NCI-H2196 treated with DMSO at 0.1 percent for 48 hours (cell line): Measurements from ENCODE around the gene B3GNT3.
"Not testable (repeated sequence)": the region's sequence is repeated elsewhere in the genome, so short reads cannot be mapped to it uniquely, and the experiment has no call there.

Experiments
- DNase-seq: peaks from one replicate; lab custom pipeline; 2025; ENCODE audit not compliant: unreplicated experiment; lab: John Stamatoyannopoulos, UW

B3GNT3 gene

DNA sequence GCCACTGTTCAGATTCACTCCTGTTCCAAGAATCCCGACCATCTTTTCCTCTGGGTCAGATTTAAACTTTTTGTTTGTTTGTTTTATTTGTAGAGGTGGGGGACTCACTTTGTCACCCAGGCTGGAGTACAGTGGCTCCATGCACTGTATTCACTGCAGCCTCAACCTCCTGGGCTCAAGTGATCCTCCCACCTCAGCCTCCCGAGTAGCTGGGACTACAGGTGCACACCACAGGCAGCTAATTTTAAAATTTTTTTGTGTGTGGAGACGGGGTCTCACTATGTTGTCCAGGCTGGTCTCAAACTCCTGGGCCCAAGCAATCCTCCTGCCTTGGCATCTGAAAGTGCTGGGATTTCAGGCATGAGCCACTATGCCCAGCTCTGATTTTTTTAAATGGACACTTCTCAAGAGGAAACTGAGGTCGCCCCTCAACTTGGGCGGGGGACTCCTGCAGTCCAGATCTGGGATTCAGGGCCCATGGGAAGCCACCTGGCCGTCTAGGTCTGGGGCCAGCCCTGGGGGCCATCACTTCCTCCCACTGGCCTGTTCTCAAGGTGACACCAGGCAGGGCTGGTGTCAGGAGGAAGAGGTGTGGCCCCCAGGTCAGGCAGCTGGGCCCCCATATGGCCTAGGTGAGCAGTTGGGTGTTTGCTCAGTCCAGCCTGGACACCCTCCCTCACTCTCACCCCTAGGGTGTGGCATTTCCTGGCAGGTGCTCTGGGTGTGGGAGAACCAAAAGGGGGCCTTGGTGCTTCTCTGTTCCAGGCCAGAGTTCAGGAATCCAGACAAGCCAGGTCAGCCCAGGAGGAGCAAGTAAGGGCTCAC, 1.3 kb downstream of the B3GNT3 start:
- DNase-seq, result no peak

DNA sequence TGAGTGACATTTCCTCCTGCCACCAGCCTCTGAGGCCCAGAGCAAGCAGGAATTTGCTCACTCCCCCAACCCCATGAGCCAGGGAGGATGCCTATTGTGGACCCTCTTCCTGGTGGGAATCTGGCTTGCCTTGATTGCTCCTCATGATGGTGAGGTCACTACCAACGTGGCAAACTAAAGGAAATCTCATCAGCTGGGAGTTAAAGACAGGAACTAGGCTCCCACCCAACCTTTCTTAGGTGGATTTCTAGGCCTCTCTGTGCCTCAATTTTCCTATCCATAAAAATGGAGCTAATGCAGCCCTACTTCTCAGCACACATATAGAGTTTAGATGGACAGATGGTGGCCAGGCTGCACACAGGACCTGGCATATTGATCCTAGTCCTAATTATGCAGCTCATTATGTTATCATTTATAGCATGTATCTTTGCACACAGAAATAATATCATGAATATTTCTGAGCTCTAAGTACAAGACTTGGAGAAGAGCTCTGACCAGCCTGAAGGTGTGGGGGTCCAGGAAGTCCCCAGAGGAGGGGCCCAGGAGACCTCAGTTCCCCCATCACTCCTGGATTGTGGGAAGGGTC, 2.0 kb downstream of the B3GNT3 start:
- no peak for DNase-seq

- no peak for DNase-seq
Observed at GRCh38 chr19:17797424-17798201, 2.7 kb downstream of the B3GNT3 start.

DNA sequence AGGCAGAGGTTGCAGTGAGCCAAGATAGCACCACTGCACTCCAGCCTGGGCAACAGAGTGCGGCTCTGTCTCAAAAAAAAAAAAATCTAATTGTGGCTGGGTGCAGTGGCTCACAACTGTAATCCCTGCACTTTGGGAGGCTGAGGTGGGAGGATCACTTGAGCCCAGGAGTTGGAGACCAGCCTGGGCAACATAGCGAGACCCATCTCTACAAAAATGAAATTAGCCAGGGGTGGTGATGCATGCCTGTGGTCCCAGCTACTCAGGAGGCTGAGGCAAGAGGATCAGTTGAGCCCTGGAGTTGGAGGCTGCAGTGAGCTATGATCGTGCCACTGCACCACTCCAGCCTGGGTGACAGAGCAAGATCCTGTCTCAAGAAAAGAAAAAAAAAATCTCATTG, 3.7 kb downstream of the B3GNT3 start:
- not testable (repeated sequence) for DNase-seq

DNA sequence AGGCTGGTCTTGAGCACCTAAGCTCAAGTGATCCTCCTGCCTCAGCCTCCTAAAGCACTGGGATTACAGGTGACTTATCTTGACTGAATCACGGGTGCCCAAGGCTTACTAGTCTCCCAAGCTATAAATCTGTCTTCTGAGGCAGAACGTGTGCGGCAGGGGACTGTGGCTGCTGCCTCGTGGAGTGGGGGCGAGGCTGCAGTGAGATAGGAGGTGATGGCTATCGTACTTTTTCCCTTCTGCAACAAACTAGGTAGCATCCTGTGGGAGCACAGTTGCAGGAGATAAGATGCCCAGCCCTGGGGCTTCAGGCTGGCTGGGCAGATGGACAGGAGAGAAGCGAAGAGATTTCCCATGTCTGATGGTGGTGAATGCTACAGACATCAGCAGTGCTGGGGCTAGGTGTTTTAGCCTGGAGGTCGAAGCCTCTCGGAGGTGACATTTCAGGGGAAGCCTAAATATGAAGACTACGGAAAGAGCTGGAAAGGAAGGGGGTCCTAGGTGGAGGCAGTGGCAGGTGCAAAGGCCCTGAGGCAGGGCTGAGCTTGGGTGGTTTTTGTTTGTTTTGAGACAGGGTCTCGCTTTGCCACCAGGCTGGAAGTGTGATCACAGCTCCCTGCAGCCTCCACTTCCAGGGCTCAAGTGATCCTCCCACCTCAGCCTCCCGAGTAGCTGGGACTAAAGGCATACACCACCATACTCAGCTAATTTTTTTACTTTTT, 7.4 kb downstream of the B3GNT3 start:
- DNase-seq, result no peak

DNA sequence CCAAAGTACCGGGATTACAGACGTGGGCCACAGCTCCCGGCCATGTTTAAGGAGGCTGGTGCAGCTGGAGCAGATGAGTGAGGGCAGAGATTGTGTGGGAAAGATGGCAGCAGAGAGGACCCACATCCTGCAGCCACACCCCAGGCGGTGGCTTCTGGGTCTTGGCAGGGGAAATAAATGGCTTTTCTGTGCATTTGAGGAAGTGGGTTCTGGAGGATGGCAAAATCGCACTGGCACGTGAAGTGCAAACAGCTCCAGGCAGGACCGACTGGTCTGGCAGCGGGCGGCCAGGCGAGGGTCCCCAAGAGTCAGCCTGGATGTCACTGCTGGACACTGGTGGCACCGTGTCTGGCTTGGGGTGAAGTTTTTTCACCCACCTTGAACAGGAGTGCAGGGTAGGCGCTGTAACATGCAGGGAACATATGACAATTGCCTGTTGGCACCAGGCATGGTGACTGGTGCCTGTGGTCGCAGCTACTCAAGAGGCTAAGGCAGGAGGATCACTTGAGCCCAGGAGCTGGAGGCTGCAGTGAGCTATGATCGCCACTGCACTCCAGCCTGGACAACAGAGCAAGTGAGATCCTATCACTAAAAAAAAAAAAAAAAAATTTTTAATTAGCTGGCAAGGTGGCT, 8.4 kb downstream of the B3GNT3 start:
- no peak for DNase-seq

DNA sequence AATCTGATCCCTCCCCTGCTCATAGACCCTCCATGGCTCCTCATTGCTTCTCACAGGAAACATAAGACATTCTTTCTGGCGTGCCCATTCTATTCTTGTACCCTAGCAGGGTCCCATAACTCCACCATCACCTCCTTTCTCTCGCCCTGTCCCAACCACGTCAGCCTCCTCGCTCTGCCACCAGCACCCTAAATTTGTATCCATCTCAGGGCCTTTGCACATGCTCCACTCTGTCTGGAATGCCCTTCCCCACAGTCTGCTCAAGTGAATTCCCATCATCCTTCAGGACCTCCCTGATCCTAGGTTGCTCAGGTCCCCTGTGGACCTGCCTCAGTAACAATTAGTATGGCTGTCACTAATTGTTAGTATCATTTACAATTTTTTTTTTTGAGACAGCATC, 10.5 kb downstream of the B3GNT3 start:
- no peak for DNase-seq

- no peak for DNase-seq
Observed at GRCh38 chr19:17806945-17807344, 12.0 kb downstream of the B3GNT3 start.

DNA sequence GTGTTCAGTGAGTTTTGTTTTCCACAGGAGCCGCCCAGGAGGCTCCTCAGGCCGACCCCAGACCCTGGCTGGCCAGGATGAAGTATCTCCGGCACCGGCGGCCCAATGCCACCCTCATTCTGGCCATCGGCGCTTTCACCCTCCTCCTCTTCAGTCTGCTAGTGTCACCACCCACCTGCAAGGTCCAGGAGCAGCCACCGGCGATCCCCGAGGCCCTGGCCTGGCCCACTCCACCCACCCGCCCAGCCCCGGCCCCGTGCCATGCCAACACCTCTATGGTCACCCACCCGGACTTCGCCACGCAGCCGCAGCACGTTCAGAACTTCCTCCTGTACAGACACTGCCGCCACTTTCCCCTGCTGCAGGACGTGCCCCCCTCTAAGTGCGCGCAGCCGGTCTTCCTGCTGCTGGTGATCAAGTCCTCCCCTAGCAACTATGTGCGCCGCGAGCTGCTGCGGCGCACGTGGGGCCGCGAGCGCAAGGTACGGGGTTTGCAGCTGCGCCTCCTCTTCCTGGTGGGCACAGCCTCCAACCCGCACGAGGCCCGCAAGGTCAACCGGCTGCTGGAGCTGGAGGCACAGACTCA, 12.9 kb downstream of the B3GNT3 start:
- no peak for DNase-seq

DNA sequence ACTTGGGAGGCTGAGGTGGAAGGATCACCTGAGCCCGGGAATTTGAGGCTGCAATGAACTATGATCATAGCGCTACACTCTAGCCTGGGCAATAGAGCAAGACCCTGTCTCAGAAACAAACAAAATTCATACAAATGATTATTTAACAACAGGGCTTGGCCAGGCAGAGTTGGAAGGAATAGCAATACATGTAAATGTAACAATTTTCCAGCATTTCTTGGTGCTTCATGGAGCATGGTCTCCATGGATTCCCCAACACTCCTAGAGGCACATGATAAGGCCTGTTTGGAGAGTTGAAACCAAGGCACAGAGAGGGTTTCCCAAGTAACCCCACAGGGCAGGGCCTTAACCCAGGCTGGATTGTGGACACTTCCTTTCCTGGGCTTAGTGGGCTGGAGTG, 16.2 kb downstream of the B3GNT3 start:
- no peak for DNase-seq

GRCh38 chr19:17811681-17812080, 16.7 kb downstream of the B3GNT3 start:
- no peak for DNase-seq

DNA sequence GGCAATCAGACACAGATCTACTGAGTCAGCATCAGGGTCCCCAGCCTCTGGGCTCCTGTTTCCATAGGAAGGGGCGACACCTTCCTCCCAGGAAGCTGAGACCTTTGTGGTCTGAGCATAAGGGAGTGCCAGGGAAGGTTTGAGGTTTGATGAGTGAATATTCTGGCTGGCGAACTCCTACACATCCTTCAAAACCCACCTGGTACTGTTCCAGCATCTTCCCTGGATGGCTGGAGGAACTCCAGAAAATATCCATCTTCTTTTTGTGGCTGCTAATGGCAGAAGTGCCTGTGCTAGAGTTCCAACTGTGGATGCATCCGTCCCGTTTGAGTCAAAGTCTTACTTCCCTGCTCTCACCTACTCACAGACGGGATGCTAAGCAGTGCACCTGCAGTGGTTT, 17.2 kb downstream of the B3GNT3 start:
- no peak for DNase-seq

DNA sequence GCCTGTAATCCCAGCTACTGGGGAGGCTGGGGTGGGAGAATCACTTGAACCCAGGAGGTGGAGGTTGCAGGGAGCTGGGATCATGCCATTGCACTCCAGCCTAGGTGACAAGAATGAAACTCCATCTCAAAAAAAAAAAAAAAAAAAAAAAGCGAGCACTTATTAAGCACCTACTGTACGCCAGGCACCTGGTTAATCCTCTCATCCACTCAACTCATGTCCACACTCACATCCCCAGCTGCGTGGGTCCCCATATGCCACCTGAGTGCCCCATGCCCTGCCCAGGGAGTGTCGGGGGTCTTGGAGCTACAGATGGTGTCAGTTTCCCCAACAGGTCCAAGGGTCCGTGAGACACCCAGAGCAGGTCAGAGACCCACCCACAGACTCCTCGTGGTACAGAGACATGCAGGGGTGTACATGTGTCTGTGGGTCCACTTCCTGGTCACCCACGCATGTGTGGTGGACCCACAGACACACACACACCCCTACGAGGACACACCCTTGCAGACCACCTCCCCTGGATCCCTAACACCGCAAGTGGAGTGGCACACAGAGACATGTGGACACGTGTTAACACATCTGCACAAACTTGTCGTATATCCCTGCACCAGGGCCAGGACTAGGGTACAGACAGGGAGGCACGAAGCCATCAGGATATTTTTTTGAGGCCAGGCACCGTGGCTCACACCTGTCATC, 22.9 kb downstream of the B3GNT3 start:
- DNase-seq, result no peak

DNA sequence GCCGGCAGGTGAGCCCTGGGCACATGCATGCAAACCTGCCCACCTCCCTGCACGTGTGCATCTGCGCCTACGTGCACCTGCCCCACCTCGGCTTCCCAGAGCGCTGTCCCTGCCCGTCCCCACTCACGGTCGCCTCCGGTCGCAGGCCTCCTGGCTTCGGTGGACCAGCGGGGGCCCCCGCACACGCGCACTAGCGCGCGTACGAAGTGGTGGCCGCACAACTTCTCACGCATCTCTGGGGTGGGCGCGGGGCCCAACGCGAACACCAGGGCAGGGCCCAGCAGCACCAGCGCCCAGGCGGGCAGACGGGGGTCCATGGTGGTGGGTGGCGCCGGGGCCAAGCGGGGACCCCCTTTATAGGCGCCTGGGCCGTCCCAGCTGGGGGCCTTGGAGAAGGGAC, 26.3 kb downstream of the B3GNT3 start, which contains the start of gene INSL3:
Gene INSL3 (minus strand): TSS at position 330 of the 400 bp plus-strand sequence. CDS start 13 bp downstream, at position 317.
- no peak for DNase-seq

DNA sequence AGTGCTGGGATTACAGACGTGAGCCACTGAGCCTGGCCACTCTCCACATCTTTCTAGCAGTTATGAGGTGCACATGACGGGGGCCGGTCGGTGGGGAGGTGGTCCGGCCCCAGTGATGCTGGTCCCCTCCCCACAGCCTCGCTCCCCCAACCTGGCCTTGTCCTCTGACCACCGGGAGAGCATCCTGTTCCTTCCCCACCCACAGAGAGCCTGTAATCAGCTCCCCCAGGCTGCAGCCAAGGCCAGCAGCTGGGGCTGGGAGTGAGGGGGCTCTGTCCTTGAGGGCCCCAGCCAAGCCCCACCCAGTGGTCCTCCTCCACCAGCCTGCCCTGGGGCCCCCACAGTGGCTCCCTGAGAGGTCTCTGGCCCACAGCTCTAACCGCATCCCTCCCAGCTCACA, 29.4 kb downstream of the B3GNT3 start:
- DNase-seq, result no peak

- no peak for DNase-seq
Observed at GRCh38 chr19:17826508-17827056, 31.6 kb downstream of the B3GNT3 start.

DNA sequence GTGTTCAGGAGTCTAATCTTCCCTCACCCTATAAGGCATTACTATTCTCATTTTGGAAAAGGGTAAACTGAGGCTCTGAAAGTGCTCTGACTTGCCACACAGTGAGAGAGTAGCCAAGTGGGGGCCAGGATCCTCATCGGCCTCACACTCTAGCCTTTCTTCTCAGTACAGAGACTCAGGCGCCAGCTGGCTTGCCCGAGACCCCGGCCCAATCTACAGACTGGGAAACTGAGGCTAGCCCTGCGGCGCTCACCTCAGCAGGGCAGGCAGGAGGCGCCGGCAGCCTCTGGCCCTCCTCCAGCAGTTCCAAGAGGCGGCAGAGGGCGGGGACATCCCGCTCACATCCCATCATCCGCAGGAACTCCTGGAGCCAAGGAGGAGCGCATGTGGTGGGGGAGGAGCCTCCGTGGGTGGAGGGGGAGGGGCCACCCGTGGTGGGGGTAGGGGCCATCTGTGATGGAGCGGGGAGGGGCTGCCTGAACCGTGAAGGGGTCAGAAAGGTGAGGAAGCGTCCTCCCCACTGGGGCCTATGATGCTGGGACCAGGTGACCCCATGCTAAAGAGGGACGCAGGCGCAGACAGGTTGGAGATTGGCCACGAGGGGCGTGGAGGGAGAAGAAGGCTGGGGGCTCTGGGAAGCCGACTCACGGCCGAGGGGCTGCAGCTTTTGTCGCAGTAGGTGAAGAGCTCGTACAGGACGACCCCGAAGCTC, 35.1 kb downstream of the B3GNT3 start:
- peak; percentile 82 for DNase-seq

GRCh38 chr19:17830567-17831418, 35.9 kb downstream of the B3GNT3 start:
- peak; percentile 95 for DNase-seq
